ENCODE data around the gene NKAIN2. TPM values are rescaled to one million over a fixed set of nuclear protein-coding genes. Genes with fewer than 3 reads are reported as not detected.

NKAIN2 gene
- polyA plus RNA-seq, 1 of the 3 experiments (the other 2 are of a cell fraction) = not detected

DNA sequence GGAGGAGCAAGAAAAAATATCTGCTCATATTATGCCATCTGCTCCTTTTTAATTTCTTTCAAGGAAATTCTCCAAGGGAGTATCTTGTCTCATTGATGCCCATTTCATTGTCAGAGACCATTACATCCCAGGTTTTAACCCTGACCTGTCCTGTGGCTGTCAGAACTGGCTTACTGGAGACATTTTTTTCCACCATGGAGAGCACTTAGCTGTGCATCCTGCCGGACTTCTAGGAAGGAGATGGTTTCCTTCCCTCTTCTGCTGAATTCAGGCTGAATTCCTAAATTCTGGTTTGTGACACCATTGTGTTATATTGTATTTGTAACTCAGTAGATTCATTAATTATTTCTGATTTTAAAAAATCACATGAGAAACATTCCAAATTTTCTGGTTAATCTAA lies 70.3 kb downstream of the NKAIN2 start:
- H4K20me1 ChIP-seq (ENCODE audit: insufficient read depth) = no peaks in the 10 kb centered on the region
- H3K9me3 ChIP-seq = no peaks in the 10 kb centered on the region
- H2AFZ ChIP-seq (ENCODE audit: low read depth) = no peak overlapping the region
- CTCF ChIA-PET = interaction anchor here (0.6 kb wide), 1 partner anchor 9 kb away, joined by 3 read pairs; no protein-coding TSS in a partner anchor
- no peak overlapping the region for H3K27ac ChIP-seq (ENCODE audit: low read depth in 2 of 2, low read length in 1 of 2)
- no peak overlapping the region for H3K4me3 ChIP-seq (ENCODE audit: low read depth in 2 of 2, low read length in 1 of 2)
- H3K27me3 ChIP-seq (ENCODE audit: insufficient read depth) = no peaks in the 10 kb centered on the region
- H3K4me2 ChIP-seq = no peak overlapping the region
- DNase-seq = no peak
- TF ChIP-seq NRF1 (IDR thresholded peaks at IDR 0.05; ENCODE audit: low read depth, low read length) (no peak), RAD21 (IDR thresholded peaks at IDR 0.05; ENCODE audit: low read length) (no peak), NFIC (IDR thresholded peaks at IDR 0.05; ENCODE audit: borderline replicate concordance) (no peak), MEF2A (IDR thresholded peaks at IDR 0.05; ENCODE audit: borderline replicate concordance, low read depth) (no peak), GABPA (IDR thresholded peaks at IDR 0.05; ENCODE audit: low read depth) (no peak), FOXM1 (IDR thresholded peaks at IDR 0.05; ENCODE audit: low read depth) (no peak), CTCF (IDR thresholded peaks at IDR 0.05) (no peak)
- POLR2A ChIA-PET = no interaction called here
- no peaks in the 10 kb centered on the region for H3K79me2 ChIP-seq (ENCODE audit: insufficient read depth)
- H3K9me2 ChIP-seq = 0 out of 2 replicates have a peak, but pooled peaks cover 2% of the 10 kb centered on the region
- H3K9ac ChIP-seq = no peak overlapping the region
- 0% methylated on average over 1 of the region's 1 CpG for WGBS (ENCODE audit: low lambda C conversion rate)
- no peaks in the 10 kb centered on the region for H3F3A ChIP-seq (replicated peaks; ENCODE audit: insufficient read depth)
- H3K36me3 ChIP-seq (replicated peaks in 1 of 2; ENCODE audit: control insufficient read depth in 1 of 2, insufficient read depth in 2 of 2, low read length in 1 of 2) = no peaks in the 10 kb centered on the region
- H3K4me1 ChIP-seq (ENCODE audit: control insufficient read depth in 1 of 2, insufficient read depth in 2 of 2, low read depth in 1 of 2, low read length in 1 of 2) = no peaks in the 10 kb centered on the region

GRCh38 chr6:123875784-123876183 lies 72.1 kb downstream of the NKAIN2 start:
- WGBS (ENCODE audit: low lambda C conversion rate) = 0% methylated on average over 1 of the region's 1 CpG
- H3K4me3 ChIP-seq (ENCODE audit: low read depth in 2 of 2, low read length in 1 of 2) = no peak overlapping the region
- POLR2A ChIA-PET = no interaction called here
- H3K27me3 ChIP-seq (ENCODE audit: insufficient read depth) = no peaks in the 10 kb centered on the region
- DNase-seq = no peak
- no peak for TF ChIP-seq FOXJ3 (CRISPR knock-in tag; IDR thresholded peaks at IDR 0.05)
- TF ChIP-seq, protein P1, sequence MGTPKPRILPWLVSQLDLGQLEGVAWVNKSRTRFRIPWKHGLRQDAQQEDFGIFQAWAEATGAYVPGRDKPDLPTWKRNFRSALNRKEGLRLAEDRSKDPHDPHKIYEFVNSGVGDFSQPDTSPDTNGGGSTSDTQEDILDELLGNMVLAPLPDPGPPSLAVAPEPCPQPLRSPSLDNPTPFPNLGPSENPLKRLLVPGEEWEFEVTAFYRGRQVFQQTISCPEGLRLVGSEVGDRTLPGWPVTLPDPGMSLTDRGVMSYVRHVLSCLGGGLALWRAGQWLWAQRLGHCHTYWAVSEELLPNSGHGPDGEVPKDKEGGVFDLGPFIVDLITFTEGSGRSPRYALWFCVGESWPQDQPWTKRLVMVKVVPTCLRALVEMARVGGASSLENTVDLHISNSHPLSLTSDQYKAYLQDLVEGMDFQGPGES (IDR thresholded peaks at IDR 0.05; ENCODE audit: low read depth, low read length) = no peak
- TF ChIP-seq FOSL2 (IDR thresholded peaks at IDR 0.05; ENCODE audit: borderline replicate concordance, low read depth) = no peak
- no peak for TF ChIP-seq ELF1 (IDR thresholded peaks at IDR 0.05)
- no peaks in the 10 kb centered on the region for H4K20me1 ChIP-seq (ENCODE audit: insufficient read depth)
- no peaks in the 10 kb centered on the region for H3K36me3 ChIP-seq (replicated peaks in 1 of 2; ENCODE audit: control insufficient read depth in 1 of 2, insufficient read depth in 2 of 2, low read length in 1 of 2)
- CTCF ChIA-PET = interaction anchor here (0.9 kb wide), 1 partner anchor 50 kb away, joined by 3 read pairs; no protein-coding TSS in a partner anchor
- H2AFZ ChIP-seq (ENCODE audit: low read depth) = no peak overlapping the region
- H3K27ac ChIP-seq (ENCODE audit: low read depth in 2 of 2, low read length in 1 of 2) = no peak overlapping the region
- H3K4me2 ChIP-seq = no peak overlapping the region
- H3K79me2 ChIP-seq (ENCODE audit: insufficient read depth) = no peaks in the 10 kb centered on the region
- H3K9me2 ChIP-seq = no peaks in the 10 kb centered on the region
- no peaks in the 10 kb centered on the region for H3K4me1 ChIP-seq (ENCODE audit: control insufficient read depth in 1 of 2, insufficient read depth in 2 of 2, low read depth in 1 of 2, low read length in 1 of 2)
- H3K9ac ChIP-seq = no peak overlapping the region
- H3K9me3 ChIP-seq = no peaks in the 10 kb centered on the region
- H3F3A ChIP-seq (replicated peaks; ENCODE audit: insufficient read depth) = no peaks in the 10 kb centered on the region

Data from SK-N-SH (cell line).